Testis (tissue), 3 donors: ENCODE measurements around the gene ANKFY1. TPM values are rescaled to one million over a fixed set of nuclear protein-coding genes. Genes with fewer than 3 reads are reported as not detected.
A peak's percentile ranks its signal among the peaks of the same experiment; 100 is the strongest.

Source experiments
- DNase-seq: peaks from one replicate; pipeline ENCODE4 v3.0.0-alpha.2; 2019
- H3K27ac ChIP-seq, 2 donors: fragments of 200-600 bp; sonication (generic); one replicate each; pipeline ENCODE4 v1.5.1; 2019
- H3K27me3 ChIP-seq: fragments of 200-600 bp; sonication (generic); one replicate; pipeline ENCODE4 v1.5.1; 2019
- H3K36me3 ChIP-seq: fragments of 200-600 bp; sonication (generic); one replicate; pipeline ENCODE4 v1.5.1; 2017; ENCODE audit warnings: low read depth; ENCODE audit errors: missing control alignments
- H3K4me1 ChIP-seq: fragments of 200-600 bp; sonication (generic); one replicate; pipeline ENCODE4 v1.5.1; 2019
- H3K4me3 ChIP-seq, 2 donors: fragments of 200-600 bp; sonication (generic); one replicate each; pipeline ENCODE4 v1.5.1; 2017 to 2019
- H3K9me3 ChIP-seq: fragments of 200-600 bp; sonication (generic); one replicate; pipeline ENCODE4 v1.5.1; 2017
- POLR2A ChIP-seq: fragments of 450-650 bp; IDR thresholded peaks from one replicate; pipeline ENCODE4 v1.6.1; 2017; ENCODE audit warnings: antibody characterized with exemption, mild to moderate bottlenecking, moderate library complexity
- WGBS, 2 donors: methylation state at CpG; one replicate each; pipeline ENCODE4 v1.1.5; 2018; 5-methylcytosine and 5-hydroxymethylcytosine counted together
- intact Hi-C: fragments of 100-400 bp; cut with DNase I; formaldehyde crosslinking; loops from one replicate; pipeline ENCODE4 v1.15.1; 2023; ENCODE audit warnings: low total_unique reads
- polyA plus RNA-seq: library from polyadenylated mRNA; stranded (reverse); fragments of 350-450 nt; fragmentation: Illumina TruSeq; extraction: RNeasy Lipid Tissue Mini Kit (QIAGEN cat#74804); gene quantifications from one replicate; pipeline ENCODE4 v1.2.3, GENCODE V29; 2014; ENCODE audit warnings: low read depth, low replicate concordance; ENCODE audit not compliant: insufficient read depth
- total RNA-seq, 2 donors: library from RNA; depleted of rRNA; stranded (reverse); fragments of >200 nt; gene quantifications; one replicate each; pipeline ENCODE4 v1.2.3, GENCODE V29; 2016
- TF ChIP-seq, protein P1 (sequence below), 3 experiments: fragments of 450-650 bp in 2 of 3; fragments of 200-600 bp in 1 of 3; sonication (generic) in 1 of 3; IDR thresholded peaks; one replicate each; pipeline ENCODE4 v1.5.1; 2016 to 2019; ENCODE audit warnings: antibody characterized with exemption in 3 of 3, mild to moderate bottlenecking in 2 of 3, moderate library complexity in 1 of 3

The ANKFY1 gene
- total and polyA plus RNA-seq, 3 donors from 2014 or later = 20.3 to 40.9 (median 34.6) TPM

DNA sequence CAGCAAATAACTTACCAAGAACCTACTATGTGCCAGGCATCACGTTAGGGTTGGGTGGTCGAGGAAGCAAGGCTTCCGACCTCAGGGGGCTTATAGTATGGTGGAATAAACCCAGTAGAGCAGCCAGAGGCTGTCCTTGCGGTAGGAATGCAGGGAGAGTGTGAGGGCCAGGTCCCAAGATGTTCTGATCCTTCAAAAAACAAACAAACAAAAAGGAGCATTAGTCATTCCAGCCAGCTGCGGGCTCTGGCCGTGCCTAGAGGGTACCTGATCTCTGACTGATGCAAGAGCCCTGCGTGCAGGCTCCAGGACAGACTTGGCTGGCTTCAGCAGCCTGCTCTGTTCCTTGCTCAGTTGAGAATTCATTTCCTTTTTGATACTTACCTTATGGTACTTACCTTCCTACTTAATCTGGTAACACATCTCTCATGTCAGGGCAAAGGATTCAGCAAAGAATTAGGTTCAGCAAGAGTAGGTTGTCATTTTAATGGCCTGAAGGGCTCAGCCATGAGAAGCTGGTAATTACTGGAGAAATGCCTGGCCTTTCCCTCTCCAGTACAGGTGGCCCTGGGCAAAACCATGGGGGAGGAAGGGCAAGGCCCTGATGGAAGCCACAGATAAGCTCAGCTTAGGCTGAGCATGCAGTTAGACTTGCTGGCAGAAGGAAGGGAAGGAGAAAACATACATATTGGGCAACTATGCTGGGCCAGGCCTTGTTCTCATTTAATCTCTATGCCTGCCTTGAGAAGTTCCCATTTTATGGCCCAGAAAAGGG lies 102.4 kb downstream of the ANKFY1 start:
- intact Hi-C loops = no loop called here
- no peaks in the 10 kb centered on the region for H3K36me3 ChIP-seq

DNA sequence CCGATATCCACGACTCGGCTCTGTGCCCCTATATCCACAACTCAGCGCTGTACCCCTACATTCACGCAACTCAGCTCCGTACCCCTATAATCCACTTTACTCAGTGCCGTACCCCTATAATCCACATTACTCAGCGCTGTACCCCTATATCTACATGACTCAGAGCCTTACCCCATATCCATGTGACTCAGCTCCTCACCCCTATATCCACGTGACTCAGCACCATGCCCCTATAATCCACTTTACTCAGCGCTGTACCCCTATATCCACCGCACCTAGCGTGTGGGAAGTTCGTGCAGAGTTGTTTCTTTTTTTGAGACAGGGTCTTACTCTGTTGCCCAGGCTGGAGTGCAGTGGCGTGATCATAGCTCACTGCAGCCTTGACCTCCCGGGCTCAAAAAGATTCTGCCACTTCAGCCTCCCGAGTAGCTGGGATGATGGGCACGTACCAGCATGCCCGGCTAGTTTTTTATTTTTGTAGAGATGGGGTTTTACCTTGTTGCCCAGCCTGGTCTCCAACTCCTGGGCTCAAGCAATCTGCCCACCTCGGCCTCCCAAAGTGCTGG lies 103.4 kb downstream of the ANKFY1 start:
- intact Hi-C loops = no loop called here
- no peaks in the 10 kb centered on the region for H3K36me3 ChIP-seq
- peaks cover 14% of the 10 kb centered on the region for H3K4me1 ChIP-seq
- no peak overlapping the region for H3K4me3 ChIP-seq
- 92 to 96% methylated on average over 19 of the region's 19 CpGs for WGBS, 2 donors
- DNase-seq = no peak
- TF ChIP-seq, protein P1, sequence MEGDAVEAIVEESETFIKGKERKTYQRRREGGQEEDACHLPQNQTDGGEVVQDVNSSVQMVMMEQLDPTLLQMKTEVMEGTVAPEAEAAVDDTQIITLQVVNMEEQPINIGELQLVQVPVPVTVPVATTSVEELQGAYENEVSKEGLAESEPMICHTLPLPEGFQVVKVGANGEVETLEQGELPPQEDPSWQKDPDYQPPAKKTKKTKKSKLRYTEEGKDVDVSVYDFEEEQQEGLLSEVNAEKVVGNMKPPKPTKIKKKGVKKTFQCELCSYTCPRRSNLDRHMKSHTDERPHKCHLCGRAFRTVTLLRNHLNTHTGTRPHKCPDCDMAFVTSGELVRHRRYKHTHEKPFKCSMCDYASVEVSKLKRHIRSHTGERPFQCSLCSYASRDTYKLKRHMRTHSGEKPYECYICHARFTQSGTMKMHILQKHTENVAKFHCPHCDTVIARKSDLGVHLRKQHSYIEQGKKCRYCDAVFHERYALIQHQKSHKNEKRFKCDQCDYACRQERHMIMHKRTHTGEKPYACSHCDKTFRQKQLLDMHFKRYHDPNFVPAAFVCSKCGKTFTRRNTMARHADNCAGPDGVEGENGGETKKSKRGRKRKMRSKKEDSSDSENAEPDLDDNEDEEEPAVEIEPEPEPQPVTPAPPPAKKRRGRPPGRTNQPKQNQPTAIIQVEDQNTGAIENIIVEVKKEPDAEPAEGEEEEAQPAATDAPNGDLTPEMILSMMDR (IDR thresholded peaks at IDR 0.05) = no peak
- TF ChIP-seq POLR2A = no peak
- no peaks in the 10 kb centered on the region for H3K9me3 ChIP-seq
- no peaks in the 10 kb centered on the region for H3K27me3 ChIP-seq
- no peak overlapping the region for H3K27ac ChIP-seq

More for the DNA sequence above, 102.4 kb downstream of the ANKFY1 start:
- no peaks in the 10 kb centered on the region for H3K27me3 ChIP-seq
- WGBS, 2 donors = 50 to 59% methylated on average over 7 of the region's 7 CpGs
- H3K9me3 ChIP-seq = no peaks in the 10 kb centered on the region
- H3K27ac ChIP-seq = peak overlapping the region in 1 of 2 donors; percentile 63
- TF ChIP-seq, protein P1 (IDR thresholded peaks at IDR 0.05) = no peak
- TF ChIP-seq POLR2A = no peak
- H3K4me3 ChIP-seq = no peak overlapping the region
- DNase-seq = no peak
- peaks cover 14% of the 10 kb centered on the region for H3K4me1 ChIP-seq

DNA sequence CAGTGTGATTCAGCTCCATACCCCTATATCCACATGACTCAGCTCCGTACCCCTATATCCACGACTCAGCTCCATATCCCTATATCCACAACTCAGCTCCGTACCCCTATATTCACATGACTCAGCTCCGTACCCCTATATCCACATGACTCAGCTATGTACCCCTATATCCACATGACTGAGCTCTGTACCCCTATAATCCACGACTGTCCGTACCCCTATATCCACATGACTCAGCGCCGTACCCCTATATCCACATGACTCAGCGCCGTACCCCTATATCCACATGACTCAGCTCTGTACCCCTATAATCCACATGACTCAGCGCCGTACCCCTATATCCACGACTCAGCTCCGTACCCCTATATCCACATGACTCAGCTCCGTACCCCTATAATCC lies 104.0 kb downstream of the ANKFY1 start:
- TF ChIP-seq, protein P1 (IDR thresholded peaks at IDR 0.05) = no peak
- TF ChIP-seq POLR2A = no peak
- peaks cover 17% of the 10 kb centered on the region for H3K4me1 ChIP-seq
- DNase-seq = no peak
- intact Hi-C loops = no loop called here
- no peaks in the 10 kb centered on the region for H3K36me3 ChIP-seq
- WGBS, 2 donors = 93 to 97% methylated on average over 15 of the region's 15 CpGs
- no peak overlapping the region for H3K27ac ChIP-seq
- H3K9me3 ChIP-seq = no peaks in the 10 kb centered on the region
- no peak overlapping the region for H3K4me3 ChIP-seq
- H3K27me3 ChIP-seq = no peaks in the 10 kb centered on the region

DNA sequence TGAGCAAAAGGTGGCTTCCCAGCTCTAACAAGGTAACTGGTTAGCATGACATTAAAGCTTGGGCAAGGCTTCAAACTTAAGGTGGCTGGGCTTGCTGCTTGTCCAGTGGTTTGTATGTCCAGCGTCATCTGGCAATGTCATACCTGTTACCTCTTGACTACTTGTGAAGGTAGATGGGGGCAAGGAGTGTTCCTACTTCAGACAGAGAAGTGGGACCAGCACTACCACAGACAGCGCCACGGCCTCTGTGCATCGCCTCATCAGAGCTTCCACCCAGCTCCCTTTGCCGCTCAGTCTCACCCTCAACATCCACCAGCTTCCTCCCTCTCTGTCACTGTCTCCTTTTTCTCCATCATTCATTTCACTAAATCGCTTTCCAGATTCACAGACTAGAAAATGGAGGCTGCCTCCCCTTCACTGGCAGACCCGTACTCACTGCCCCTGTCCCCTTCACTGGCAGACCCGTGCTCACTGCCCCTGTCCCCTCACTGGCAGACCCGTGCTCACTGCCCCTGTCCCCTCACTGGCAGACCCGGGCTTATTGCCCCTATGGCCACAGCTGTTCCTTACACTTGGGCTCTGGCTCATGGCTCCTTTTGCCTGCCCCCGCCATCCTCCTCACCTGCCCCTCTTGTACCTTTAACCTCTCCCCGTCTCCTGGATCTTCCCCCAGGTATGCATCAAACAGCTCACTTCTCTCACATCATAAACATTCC lies 106.0 kb downstream of the ANKFY1 start:
- Histone ChIP-seq H3K4me3 (no peak overlapping the region), H3K27me3 (no peaks in the 10 kb centered on the region), H3K36me3 (no peaks in the 10 kb centered on the region), H3K9me3 (no peaks in the 10 kb centered on the region), H3K27ac (no peak overlapping the region), H3K4me1 (peaks cover 17% of the 10 kb centered on the region)
- intact Hi-C loops = no loop called here
- no peak for DNase-seq
- TF ChIP-seq, protein P1 (IDR thresholded peaks at IDR 0.05) = no peak
- no peak for TF ChIP-seq POLR2A
- 96 to 97% methylated on average over 12 of the region's 12 CpGs for WGBS, 2 donors
